ENCODE results near the gene ZXDC. TPM values are rescaled to one million over a fixed set of nuclear protein-coding genes. Genes with fewer than 3 reads are reported as not detected.

ZXDC gene
- total RNA-seq, 4 donors from 2014 or later, result 37.5 to 62.0 (median 52.3) TPM

- no peak overlapping the region for H3K4me3 ChIP-seq (ENCODE audit: low read depth, poor library complexity, severe bottlenecking)
- peak in 1 of 2 donors; percentile 84 for DNase-seq (ENCODE audit: low spot score in 2 of 2)
- TF ChIP-seq CTCF (IDR thresholded peaks at IDR 0.05) (no peak), POLR2A (IDR thresholded peaks at IDR 0.05) (no peak)
- intact Hi-C loops (cut with DNase I; ENCODE audit: low total_unique reads), result loop anchor here (1.0 to 10.0 kb wide), 2 partner anchors 45 to 245 kb away; no protein-coding TSS in a partner anchor
- 81 to 83% methylated on average over 15 of the region's 15 CpGs for WGBS, 2 donors
Measured at GRCh38 chr3:126390201-126390600, 85.5 kb downstream of the ZXDC start.

GRCh38 chr3:126389794-126390146 lies 85.9 kb downstream of the ZXDC start:
- intact Hi-C loops (cut with DNase I; ENCODE audit: low total_unique reads), result loop anchor here (1.0 to 10.0 kb wide), 2 partner anchors 44 to 245 kb away; no protein-coding TSS in a partner anchor
- WGBS, 2 donors, result 67 to 70% methylated on average over 17 of the region's 17 CpGs
- DNase-seq (ENCODE audit: low spot score in 2 of 2), result no peak
- no peak overlapping the region for H3K4me3 ChIP-seq (ENCODE audit: low read depth, poor library complexity, severe bottlenecking)
- no peak for TF ChIP-seq POLR2A (IDR thresholded peaks at IDR 0.05)
- no peak for TF ChIP-seq CTCF (IDR thresholded peaks at IDR 0.05)

GRCh38 chr3:126389112-126389793 lies 86.4 kb downstream of the ZXDC start:
- H3K4me3 ChIP-seq (ENCODE audit: low read depth, poor library complexity, severe bottlenecking), result no peak overlapping the region
- 1 to 2% methylated on average over 54 of the region's 58 CpGs for WGBS, 2 donors
- DNase-seq (ENCODE audit: low spot score in 2 of 2), result peak; percentile 90 to 98
- intact Hi-C loops (cut with DNase I; ENCODE audit: low total_unique reads), result no loop called here
- TF ChIP-seq POLR2A (IDR thresholded peaks at IDR 0.05) (no peak), CTCF (IDR thresholded peaks at IDR 0.05) (peak in 1 of 3 donors; percentile 82)

Other genes starting within 250 kb of the ZXDC start
- gene KLF15, start 118.5 kb downstream of the ZXDC start, total RNA-seq, result 10 to 100 TPM in 3 of 4 donors, 1 to 10 TPM in 1; 9.6 to 31.3 (median 19.2) TPM
- gene CFAP100, start 81.0 kb downstream of the ZXDC start, total RNA-seq, result not detected
- not detected for gene UROC1, start 41.9 kb upstream of the ZXDC start, total RNA-seq
- under 1 TPM in 1 of 4 donors, not detected in 3; 0.32 TPM for gene CHST13, start 48.3 kb upstream of the ZXDC start, total RNA-seq
- gene C3orf22, start 83.0 kb upstream of the ZXDC start, total RNA-seq, result not detected
- 10 to 100 TPM in 1 of 4 donors, 1 to 10 TPM in 3; 6.8 to 12.1 (median 9.2) TPM for gene TXNRD3, start 179.2 kb upstream of the ZXDC start, total RNA-seq
- gene CHCHD6, start 228.3 kb upstream of the ZXDC start, total RNA-seq, result 10 to 100 TPM; 15.6 to 25.8 (median 21.2) TPM

All from lower leg skin (tissue), 4 donors.